HG02588 (cell line): ENCODE data around the gene TCF7.

Source experiments
- ATAC-seq: cut with Tn5 transposase; IDR thresholded peaks from one replicate; pipeline ENCODE4 v1.9.1; 2021; ENCODE audit warnings: mild to moderate bottlenecking, moderate library complexity; ENCODE audit not compliant: unreplicated experiment

TCF7 gene

GRCh38 chr5:134128648-134128995, 14.1 kb downstream of the TCF7 start:
- no peak for ATAC-seq

GRCh38 chr5:134129411-134130238, 15.1 kb downstream of the TCF7 start:
- no peak for ATAC-seq

GRCh38 chr5:134130239-134130945, 15.9 kb downstream of the TCF7 start:
- ATAC-seq, result no peak

GRCh38 chr5:134131165-134131564, 16.7 kb downstream of the TCF7 start:
- no peak for ATAC-seq

- ATAC-seq, result no peak
Observed at GRCh38 chr5:134131578-134132350, 17.3 kb downstream of the TCF7 start.

GRCh38 chr5:134132372-134133187, 18.1 kb downstream of the TCF7 start:
- no peak for ATAC-seq

GRCh38 chr5:134133188-134133994, 18.9 kb downstream of the TCF7 start:
- no peak for ATAC-seq

- no peak for ATAC-seq
Observed at GRCh38 chr5:134133995-134134541, 19.6 kb downstream of the TCF7 start.

- ATAC-seq, result no peak
Observed at GRCh38 chr5:134135091-134135655, 20.7 kb downstream of the TCF7 start.

GRCh38 chr5:134136221-134136631, 21.7 kb downstream of the TCF7 start:
- no peak for ATAC-seq

GRCh38 chr5:134136771-134137170, 22.3 kb downstream of the TCF7 start:
- no peak for ATAC-seq

GRCh38 chr5:134138416-134139376, 24.2 kb downstream of the TCF7 start:
- ATAC-seq, result peak; percentile 73

GRCh38 chr5:134139377-134139851, 24.9 kb downstream of the TCF7 start:
- no peak for ATAC-seq

GRCh38 chr5:134139891-134140469, 25.5 kb downstream of the TCF7 start:
- ATAC-seq, result no peak

- no peak for ATAC-seq
Observed at GRCh38 chr5:134140530-134141201, 26.2 kb downstream of the TCF7 start.

GRCh38 chr5:134141331-134142050, 27.0 kb downstream of the TCF7 start:
- ATAC-seq, result no peak
